Glutamatergic neuron (in vitro differentiated cells): Measurements from ENCODE around the gene GRAMD1B. TPM values are rescaled to one million over a fixed set of nuclear protein-coding genes. Genes with fewer than 3 reads are reported as not detected.
A peak's percentile ranks its signal among the peaks of the same experiment; 100 is the strongest.
"Not testable (repeated sequence)": the region's sequence is repeated elsewhere in the genome, so short reads cannot be mapped to it uniquely, and the experiment has no call there.

Experiments
- DNase-seq: peaks from one replicate; pipeline ENCODE4 v3.0.0; 2022
- H3K27ac Mint-ChIP-seq: one replicate; pipeline ENCODE4 v1.8.0; 2020; ENCODE audit warnings: mild to moderate bottlenecking, mixed read lengths, inconsistent platforms; ENCODE audit not compliant: unreplicated experiment
- H3K27me3 Mint-ChIP-seq: one replicate; pipeline ENCODE4 v1.8.0; 2020; ENCODE audit warnings: mild to moderate bottlenecking, moderate library complexity, mixed read lengths, inconsistent platforms; ENCODE audit not compliant: unreplicated experiment
- H3K36me3 Mint-ChIP-seq: one replicate; pipeline ENCODE4 v1.8.0; 2020; ENCODE audit warnings: mild to moderate bottlenecking, mixed read lengths, inconsistent platforms; ENCODE audit not compliant: unreplicated experiment
- H3K4me1 Mint-ChIP-seq: one replicate; pipeline ENCODE4 v1.8.0; 2020; ENCODE audit warnings: mild to moderate bottlenecking, low read depth, mixed read lengths, inconsistent platforms; ENCODE audit not compliant: unreplicated experiment
- H3K4me3 Mint-ChIP-seq: one replicate; pipeline ENCODE4 v1.8.0; 2020; ENCODE audit warnings: mild to moderate bottlenecking, mixed read lengths, inconsistent platforms; ENCODE audit not compliant: unreplicated experiment
- H3K9me3 Mint-ChIP-seq: one replicate; pipeline ENCODE4 v1.8.0; 2020; ENCODE audit warnings: mild to moderate bottlenecking, moderate library complexity, mixed read lengths, inconsistent platforms; ENCODE audit not compliant: unreplicated experiment
- CTCF ChIP-seq: fragments of 200-600 bp; sonication (generic); IDR thresholded peaks from one replicate; pipeline ENCODE4 v1.5.0; 2021; ENCODE audit not compliant: partially characterized antibody, unreplicated experiment
- total RNA-seq: library from RNA; stranded (reverse); fragmentation: NEBNext Ultra II Directional; extraction: Animal tissue kit (Norgen Biotek cat#: 25700); gene quantifications from one replicate; pipeline ENCODE4 v1.2.1, GENCODE V29; 2021; ENCODE audit not compliant: unreplicated experiment

Gene GRAMD1B
- total RNA-seq, 1 donor from 2014 or later: 12.2 TPM

GRCh38 chr11:123507043-123507442, 77.0 kb downstream of the GRAMD1B start:
- H3K4me1 Mint-ChIP-seq: peaks cover 45% of the 10 kb centered on the region
- H3K27me3 Mint-ChIP-seq: peaks cover 3% of the 10 kb centered on the region
- peak overlapping the region; percentile 0 for H3K4me3 Mint-ChIP-seq
- no peak for TF ChIP-seq CTCF
- no peaks in the 10 kb centered on the region for H3K36me3 Mint-ChIP-seq
- peaks cover 16% of the 10 kb centered on the region for H3K9me3 Mint-ChIP-seq
- peak overlapping the region; percentile 84 for H3K27ac Mint-ChIP-seq
- DNase-seq: no peak

GRCh38 chr11:123509737-123510578, 79.9 kb downstream of the GRAMD1B start:
- peak overlapping the region; percentile 99 for H3K27ac Mint-ChIP-seq
- H3K27me3 Mint-ChIP-seq: peaks cover 5% of the 10 kb centered on the region
- peak overlapping the region; percentile 90 for H3K4me3 Mint-ChIP-seq
- no peaks in the 10 kb centered on the region for H3K36me3 Mint-ChIP-seq
- peak; percentile 75 for DNase-seq
- peaks cover 46% of the 10 kb centered on the region for H3K4me1 Mint-ChIP-seq
- TF ChIP-seq CTCF: no peak
- peaks cover 16% of the 10 kb centered on the region for H3K9me3 Mint-ChIP-seq

GRCh38 chr11:123510579-123510905, 80.5 kb downstream of the GRAMD1B start:
- Mint-ChIP-seq H3K9me3 (peaks cover 16% of the 10 kb centered on the region), H3K36me3 (no peaks in the 10 kb centered on the region), H3K4me1 (peaks cover 46% of the 10 kb centered on the region), H3K27me3 (peaks cover 5% of the 10 kb centered on the region), H3K4me3 (peak overlapping the region; percentile 90), H3K27ac (peak overlapping the region; percentile 99)
- DNase-seq: no peak
- no peak for TF ChIP-seq CTCF

- peak overlapping the region; percentile 90 for H3K4me3 Mint-ChIP-seq
- peaks cover 39% of the 10 kb centered on the region for H3K4me1 Mint-ChIP-seq
- peak overlapping the region; percentile 99 for H3K27ac Mint-ChIP-seq
- DNase-seq: peak; percentile 97
- peaks cover 14% of the 10 kb centered on the region for H3K9me3 Mint-ChIP-seq
- TF ChIP-seq CTCF: peak; percentile 96
- H3K36me3 Mint-ChIP-seq: no peaks in the 10 kb centered on the region
- peaks cover 5% of the 10 kb centered on the region for H3K27me3 Mint-ChIP-seq
Observed at GRCh38 chr11:123511037-123511870, 81.2 kb downstream of the GRAMD1B start.

GRCh38 chr11:123513309-123513708, 83.2 kb downstream of the GRAMD1B start:
- DNase-seq, H3K27ac Mint-ChIP-seq, H3K27me3 Mint-ChIP-seq, H3K36me3 Mint-ChIP-seq, H3K4me3 Mint-ChIP-seq: not testable (repeated sequence)
- Mint-ChIP-seq H3K4me1 (peaks cover 44% of the 10 kb centered on the region), H3K9me3 (peaks cover 12% of the 10 kb centered on the region)
